Large intestine (tissue), 3 donors: Measurements from ENCODE around the gene SFTPA1. TPM values are rescaled to one million over a fixed set of nuclear protein-coding genes. Genes with fewer than 3 reads are reported as not detected.
"Not testable (repeated sequence)": the region's sequence is repeated elsewhere in the genome, so short reads cannot be mapped to it uniquely, and the experiment has no call there.

ENCODE experiments used
- DNase-seq, 2 donors: peaks; one replicate each; pipeline versions ENCODE4 v3.0.0 to v3.0.0-alpha.2; 2013
- H3K27ac ChIP-seq: one replicate; pipeline ENCODE4 v1.5.1; 2013; ENCODE audit warnings: low read length
- H3K27me3 ChIP-seq: 2 replicates; pipeline ENCODE4 v1.6.1; 2013; ENCODE audit warnings: low read length; ENCODE audit not compliant: control insufficient read depth, insufficient read depth
- H3K36me3 ChIP-seq: 2 replicates; pipeline ENCODE4 v1.6.1; 2013; ENCODE audit warnings: low read length; ENCODE audit not compliant: control insufficient read depth, insufficient read depth
- H3K4me1 ChIP-seq: one replicate; pipeline ENCODE4 v1.6.1; 2013; ENCODE audit warnings: low read length; ENCODE audit not compliant: control insufficient read depth, insufficient read depth
- H3K4me3 ChIP-seq: one replicate; pipeline ENCODE4 v1.5.1; 2013; ENCODE audit warnings: low read length
- H3K9me3 ChIP-seq: one replicate; pipeline ENCODE4 v1.6.1; 2013; ENCODE audit warnings: mild to moderate bottlenecking, low read depth, low read length, moderate library complexity; ENCODE audit not compliant: control insufficient read depth
- WGBS: methylation state at CpG from one replicate; pipeline ENCODE4 v1.1.5; 2013; ENCODE audit warnings: low lambda C conversion rate; ENCODE audit not compliant: insufficient coverage; 5-methylcytosine and 5-hydroxymethylcytosine counted together
- polyA plus RNA-seq: library from polyadenylated mRNA; unstranded; fragments of 120-200 nt; gene quantifications from one replicate; pipeline ENCODE4 v1.2.1, GENCODE V29; 2013

SFTPA1 gene
- polyA plus RNA-seq, 1 donor: not detected

GRCh38 chr10:79608505-79609375 is 2.0 kb upstream of the SFTPA1 start:
- peak in 1 of 2 donors; percentile 3 for DNase-seq
- H3K4me1 ChIP-seq: no peaks in the 10 kb centered on the region
- H3K27me3 ChIP-seq: peaks cover 5% of the 10 kb centered on the region
- no peaks in the 10 kb centered on the region for H3K9me3 ChIP-seq
- H3K36me3 ChIP-seq: no peaks in the 10 kb centered on the region
- WGBS: no CpG with 5 or more reads among the region's 20 CpGs
- H3K4me3 ChIP-seq: no peak overlapping the region
- no peak overlapping the region for H3K27ac ChIP-seq

GRCh38 chr10:79611193-79611976 is 646 bp downstream of the SFTPA1 start:
- H3K27me3 ChIP-seq, DNase-seq, H3K27ac ChIP-seq, H3K9me3 ChIP-seq, H3K4me1 ChIP-seq, H3K4me3 ChIP-seq, H3K36me3 ChIP-seq: not testable (repeated sequence)
- 80% methylated on average over 1 of the region's 18 CpGs for WGBS

GRCh38 chr10:79615577-79615976 is 4.8 kb downstream of the SFTPA1 start:
- Histone ChIP-seq H3K27me3 (peaks cover 5% of the 10 kb centered on the region), H3K36me3 (no peaks in the 10 kb centered on the region), H3K9me3 (no peaks in the 10 kb centered on the region), H3K27ac (no peak overlapping the region), H3K4me3 (no peak overlapping the region), H3K4me1 (no peaks in the 10 kb centered on the region)
- no peak for DNase-seq
- WGBS: 60% methylated on average over 1 of the region's 3 CpGs

- no peak for DNase-seq
- peaks cover 5% of the 10 kb centered on the region for H3K27me3 ChIP-seq
- WGBS: no CpG with 5 or more reads among the region's 1 CpG
- no peaks in the 10 kb centered on the region for H3K9me3 ChIP-seq
- H3K27ac ChIP-seq: no peak overlapping the region
- no peaks in the 10 kb centered on the region for H3K36me3 ChIP-seq
- H3K4me3 ChIP-seq: no peak overlapping the region
- H3K4me1 ChIP-seq: no peaks in the 10 kb centered on the region
Observed at GRCh38 chr10:79616164-79616563, 5.4 kb downstream of the SFTPA1 start.

GRCh38 chr10:79623663-79624062 is 12.9 kb downstream of the SFTPA1 start:
- H3K27me3 ChIP-seq, H3K27ac ChIP-seq, H3K9me3 ChIP-seq, H3K4me3 ChIP-seq, H3K4me1 ChIP-seq, H3K36me3 ChIP-seq, DNase-seq: not testable (repeated sequence)

GRCh38 chr10:79627075-79627474 is 16.3 kb downstream of the SFTPA1 start:
- Histone ChIP-seq H3K4me3 (no peak overlapping the region), H3K4me1 (no peaks in the 10 kb centered on the region), H3K36me3 (no peaks in the 10 kb centered on the region), H3K27ac (no peak overlapping the region), H3K9me3 (no peaks in the 10 kb centered on the region), H3K27me3 (peaks cover 4% of the 10 kb centered on the region)
- WGBS: 100% methylated on average over 1 of the region's 2 CpGs
- no peak for DNase-seq

DNA sequence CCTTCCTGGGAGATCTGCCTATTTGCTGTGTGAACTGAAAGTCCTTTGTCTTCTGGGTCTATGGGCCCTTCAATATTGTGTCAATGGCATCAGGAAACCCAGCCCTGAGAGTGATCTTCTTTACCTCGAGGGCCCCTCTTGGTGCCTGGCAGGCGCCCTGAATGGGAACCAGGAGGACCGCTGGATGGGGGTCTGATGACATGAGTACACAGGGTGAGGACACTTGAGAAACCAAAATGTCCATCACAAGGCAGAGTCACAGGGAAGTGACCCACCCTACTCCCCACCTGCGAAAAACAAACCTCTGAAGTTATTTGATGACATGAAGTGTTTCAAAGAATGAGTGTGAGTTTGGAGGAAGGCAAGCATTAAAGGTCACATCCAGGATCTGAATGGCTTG is 17.3 kb downstream of the SFTPA1 start:
- Histone ChIP-seq H3K36me3 (no peaks in the 10 kb centered on the region), H3K27me3 (peaks cover 4% of the 10 kb centered on the region), H3K27ac (no peak overlapping the region), H3K4me3 (no peak overlapping the region), H3K4me1 (no peaks in the 10 kb centered on the region), H3K9me3 (no peaks in the 10 kb centered on the region)
- WGBS: no CpG with 5 or more reads among the region's 4 CpGs
- DNase-seq: no peak

DNA sequence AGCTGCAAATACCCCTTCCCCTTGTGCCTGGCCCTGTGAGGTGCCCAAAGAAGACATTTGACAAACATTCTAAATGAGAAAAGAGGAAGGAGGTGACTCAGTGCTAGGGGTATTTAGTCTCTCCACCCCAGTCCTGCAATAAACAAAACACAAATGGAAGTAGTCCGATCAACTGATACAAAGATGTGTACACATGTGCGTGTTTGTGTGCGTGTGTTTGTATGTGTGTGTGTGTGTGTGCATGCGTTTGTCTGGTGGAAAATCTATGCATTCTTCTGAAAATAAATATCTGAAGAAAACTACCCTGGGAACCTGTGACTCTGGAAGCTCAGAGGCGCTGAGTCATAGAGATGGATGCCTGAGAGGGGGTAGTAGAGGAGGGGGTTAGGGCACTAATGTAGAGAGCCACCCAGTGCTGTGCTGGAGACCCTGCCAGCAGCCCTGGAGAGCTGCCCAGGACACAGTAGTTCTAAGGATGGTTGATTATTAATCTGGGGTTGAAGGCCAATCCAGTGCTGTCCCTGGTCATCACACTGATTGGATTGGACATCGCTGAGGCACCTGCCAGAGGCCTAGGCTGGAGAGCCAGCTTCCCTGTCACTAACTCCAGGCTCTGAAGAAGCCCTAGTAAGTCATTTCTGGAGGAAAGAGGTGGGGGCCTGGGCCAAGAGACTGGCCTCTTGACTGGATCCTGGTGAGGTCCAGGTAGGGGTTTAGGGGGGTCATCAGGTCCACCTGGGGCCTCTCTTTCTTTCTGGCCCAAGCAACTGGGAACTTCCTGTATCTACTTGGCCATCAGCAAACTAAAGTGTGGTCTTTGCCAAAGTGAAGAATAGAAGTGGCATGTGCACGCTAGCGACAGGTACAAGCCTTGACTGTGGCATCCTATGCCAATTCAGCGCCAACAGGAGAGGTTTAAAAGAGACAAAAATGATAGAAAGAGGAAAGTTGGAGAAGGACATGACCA is 18.5 kb downstream of the SFTPA1 start:
- DNase-seq: no peak
- no peak overlapping the region for H3K27ac ChIP-seq
- WGBS: 100% methylated on average over 3 of the region's 9 CpGs

GRCh38 chr10:79629955-79630327 is 19.2 kb downstream of the SFTPA1 start:
- Histone ChIP-seq H3K4me1 (no peaks in the 10 kb centered on the region), H3K27ac (no peak overlapping the region), H3K27me3 (peaks cover 4% of the 10 kb centered on the region), H3K36me3 (no peaks in the 10 kb centered on the region), H3K9me3 (no peaks in the 10 kb centered on the region), H3K4me3 (no peak overlapping the region)
- no CpG with 5 or more reads among the region's 5 CpGs for WGBS
- DNase-seq: no peak

More for the DNA sequence above, 18.5 kb downstream of the SFTPA1 start:
- H3K36me3 ChIP-seq: no peaks in the 10 kb centered on the region
- H3K9me3 ChIP-seq: no peaks in the 10 kb centered on the region
- H3K27me3 ChIP-seq: peaks cover 4% of the 10 kb centered on the region
- no peak overlapping the region for H3K4me3 ChIP-seq
- H3K4me1 ChIP-seq: no peaks in the 10 kb centered on the region

- H3K4me3 ChIP-seq, H3K27me3 ChIP-seq, H3K4me1 ChIP-seq, H3K27ac ChIP-seq, DNase-seq, H3K9me3 ChIP-seq, H3K36me3 ChIP-seq: not testable (repeated sequence)
- WGBS: no CpG with 5 or more reads among the region's 2 CpGs
Observed at GRCh38 chr10:79636654-79637199, 26.0 kb downstream of the SFTPA1 start.
